Tibial artery (tissue), 4 donors: Measurements from ENCODE around the gene SLC44A5.
"Not testable (repeated sequence)": the region's sequence is repeated elsewhere in the genome, so short reads cannot be mapped to it uniquely, and the experiment has no call there.

Source experiments
- DNase-seq, 2 donors: peaks; one replicate each; pipeline ENCODE4 v3.0.0-alpha.2; 2019
- H3K27ac ChIP-seq, 2 donors: fragments of 200-600 bp; sonication (generic) in 1 of 2; 1 replicate in 1 of 2; 2 replicates in 1 of 2; pipeline ENCODE4 v1.5.1; 2018 to 2019; ENCODE audit warnings: mild to moderate bottlenecking in 1 of 2
- H3K27me3 ChIP-seq, 2 donors: fragments of 200-600 bp; sonication (generic) in 1 of 2; one replicate each; pipeline versions ENCODE4 v1.5.1 to v1.6.0; 2016 to 2019
- H3K36me3 ChIP-seq, 3 donors: fragments of 200-600 bp; sonication (generic) in 2 of 3; one replicate each; pipeline ENCODE4 v1.5.1; 2016 to 2019; ENCODE audit warnings: mild to moderate bottlenecking in 2 of 3
- H3K4me1 ChIP-seq, 4 donors: fragments of 200-600 bp; sonication (generic) in 2 of 4; 1 replicate in 3 of 4; 2 replicates in 1 of 4; pipeline ENCODE4 v1.5.1; 2016 to 2019
- H3K4me3 ChIP-seq, 2 donors: fragments of 200-600 bp; sonication (generic) in 1 of 2; 1 replicate in 1 of 2; 2 replicates in 1 of 2; pipeline ENCODE4 v1.5.1; 2018 to 2019; ENCODE audit warnings: mild to moderate bottlenecking in 2 of 2
- H3K9me3 ChIP-seq, 3 donors: fragments of 200-600 bp; sonication (generic) in 1 of 3; one replicate each; pipeline ENCODE4 v1.5.1; 2016 to 2019
- intact Hi-C: fragments of 100-400 bp; cut with DNase I; formaldehyde crosslinking; loops from one replicate; pipeline ENCODE4 v1.15.0; 2023; ENCODE audit warnings: low total_unique reads
- TF ChIP-seq, protein P1 (sequence below), 2 experiments: fragments of 200-600 bp in 1 of 2; fragments of 450-650 bp in 1 of 2; IDR thresholded peaks; one replicate each; pipeline ENCODE4 v1.5.1; 2017 to 2019; ENCODE audit warnings: antibody characterized with exemption in 2 of 2, mild to moderate bottlenecking in 1 of 2, moderate library complexity in 1 of 2

SLC44A5 gene

DNA sequence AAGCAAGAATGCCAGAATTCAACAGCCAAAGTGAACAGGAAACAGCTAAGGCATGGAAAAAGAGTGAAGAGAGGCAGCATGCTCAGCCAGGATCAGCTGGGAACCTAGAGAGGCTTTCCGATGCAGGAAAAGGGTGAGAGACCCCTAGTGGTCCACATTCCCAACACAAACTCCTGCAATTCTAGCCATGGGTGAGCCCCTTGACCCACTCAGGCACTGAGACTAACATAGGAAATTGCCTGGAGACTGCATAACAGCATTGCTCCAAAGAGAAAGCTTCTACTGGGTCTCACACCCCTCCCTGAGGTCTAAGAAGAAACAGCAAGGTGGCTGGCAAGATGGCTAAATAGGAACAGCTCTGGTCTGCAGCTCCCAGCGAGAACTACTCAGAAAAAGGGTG lies 353.5 kb downstream of the SLC44A5 start:
- no peak overlapping the region for H3K27ac ChIP-seq
- no peak for DNase-seq
- no peaks in the 10 kb centered on the region for H3K36me3 ChIP-seq
- no peaks in the 10 kb centered on the region for H3K9me3 ChIP-seq
- no peak overlapping the region for H3K4me3 ChIP-seq
- no peaks in the 10 kb centered on the region for H3K27me3 ChIP-seq
- TF ChIP-seq, protein P1, sequence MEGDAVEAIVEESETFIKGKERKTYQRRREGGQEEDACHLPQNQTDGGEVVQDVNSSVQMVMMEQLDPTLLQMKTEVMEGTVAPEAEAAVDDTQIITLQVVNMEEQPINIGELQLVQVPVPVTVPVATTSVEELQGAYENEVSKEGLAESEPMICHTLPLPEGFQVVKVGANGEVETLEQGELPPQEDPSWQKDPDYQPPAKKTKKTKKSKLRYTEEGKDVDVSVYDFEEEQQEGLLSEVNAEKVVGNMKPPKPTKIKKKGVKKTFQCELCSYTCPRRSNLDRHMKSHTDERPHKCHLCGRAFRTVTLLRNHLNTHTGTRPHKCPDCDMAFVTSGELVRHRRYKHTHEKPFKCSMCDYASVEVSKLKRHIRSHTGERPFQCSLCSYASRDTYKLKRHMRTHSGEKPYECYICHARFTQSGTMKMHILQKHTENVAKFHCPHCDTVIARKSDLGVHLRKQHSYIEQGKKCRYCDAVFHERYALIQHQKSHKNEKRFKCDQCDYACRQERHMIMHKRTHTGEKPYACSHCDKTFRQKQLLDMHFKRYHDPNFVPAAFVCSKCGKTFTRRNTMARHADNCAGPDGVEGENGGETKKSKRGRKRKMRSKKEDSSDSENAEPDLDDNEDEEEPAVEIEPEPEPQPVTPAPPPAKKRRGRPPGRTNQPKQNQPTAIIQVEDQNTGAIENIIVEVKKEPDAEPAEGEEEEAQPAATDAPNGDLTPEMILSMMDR (IDR thresholded peaks at IDR 0.05), result no peak
- H3K4me1 ChIP-seq, result no peaks in the 10 kb centered on the region
- intact Hi-C loops, result no loop called here

DNA sequence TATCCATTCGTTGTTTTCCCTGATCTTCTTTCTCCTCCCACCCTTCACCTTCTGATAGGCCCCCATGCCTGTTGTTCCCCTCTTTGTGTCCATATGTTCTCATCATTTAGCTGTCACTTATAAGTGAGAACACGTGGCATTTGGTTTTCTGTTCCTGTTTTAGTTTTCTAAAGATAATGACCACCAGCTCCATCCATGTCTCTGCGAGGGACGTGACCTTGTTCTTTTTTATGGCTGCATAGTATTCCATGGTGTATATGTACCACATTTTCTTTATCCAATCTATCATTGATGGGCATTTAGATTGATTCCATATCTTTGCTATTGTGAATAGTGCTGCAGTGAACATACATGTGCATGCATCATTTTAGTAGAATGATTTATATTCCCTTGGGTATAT lies 360.8 kb downstream of the SLC44A5 start:
- H3K9me3 ChIP-seq, H3K27me3 ChIP-seq, H3K36me3 ChIP-seq, H3K27ac ChIP-seq, intact Hi-C loops, H3K4me1 ChIP-seq, H3K4me3 ChIP-seq, DNase-seq: not testable (repeated sequence)

DNA sequence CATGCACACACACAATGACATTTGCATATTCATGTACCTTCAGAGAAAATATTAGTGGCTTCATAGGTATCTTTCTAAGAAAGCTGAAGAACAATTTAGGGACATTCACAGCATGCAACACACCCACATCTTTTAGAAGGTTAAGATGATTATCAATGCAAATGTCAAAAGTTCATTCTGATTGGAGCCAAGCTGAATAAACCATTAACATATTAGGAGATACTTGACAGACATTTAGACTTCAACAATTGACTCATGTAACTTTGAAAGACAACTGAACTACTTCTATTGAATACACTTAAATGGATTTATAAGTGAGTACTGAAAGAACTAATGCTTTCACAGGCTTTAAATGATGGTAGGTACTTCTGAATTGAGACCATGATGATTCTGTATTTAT lies 365.7 kb downstream of the SLC44A5 start:
- no peak for DNase-seq
- intact Hi-C loops, result no loop called here
- no peak overlapping the region for H3K27ac ChIP-seq
- no peaks in the 10 kb centered on the region for H3K9me3 ChIP-seq
- no peaks in the 10 kb centered on the region for H3K4me1 ChIP-seq
- TF ChIP-seq, protein P1 (IDR thresholded peaks at IDR 0.05), result no peak
- H3K36me3 ChIP-seq, result no peaks in the 10 kb centered on the region
- no peaks in the 10 kb centered on the region for H3K27me3 ChIP-seq
- no peak overlapping the region for H3K4me3 ChIP-seq

DNA sequence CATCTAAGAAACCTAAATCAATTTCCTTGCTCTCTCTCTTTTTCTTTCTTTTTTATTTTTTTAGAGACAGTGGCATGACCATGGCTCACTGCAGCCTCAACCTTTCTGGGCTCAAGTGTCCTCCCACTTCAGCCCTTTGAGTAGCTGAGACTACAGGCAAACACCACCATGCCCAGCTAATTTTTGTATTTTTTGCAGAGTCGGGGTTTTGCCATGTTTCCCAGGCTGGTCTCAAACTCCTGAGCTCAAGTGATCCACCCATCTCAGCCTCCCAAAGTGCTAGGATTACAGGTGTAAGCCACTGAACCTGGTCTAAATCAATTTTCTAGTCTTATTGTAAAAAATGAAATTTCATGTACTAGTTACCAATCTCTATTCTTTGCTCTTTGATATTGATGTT lies 367.8 kb downstream of the SLC44A5 start:
- Histone ChIP-seq H3K36me3 (no peaks in the 10 kb centered on the region), H3K27ac (no peak overlapping the region), H3K27me3 (no peaks in the 10 kb centered on the region), H3K4me3 (no peak overlapping the region), H3K4me1 (no peaks in the 10 kb centered on the region), H3K9me3 (no peaks in the 10 kb centered on the region)
- TF ChIP-seq, protein P1 (IDR thresholded peaks at IDR 0.05), result no peak
- intact Hi-C loops, result no loop called here
- no peak for DNase-seq

DNA sequence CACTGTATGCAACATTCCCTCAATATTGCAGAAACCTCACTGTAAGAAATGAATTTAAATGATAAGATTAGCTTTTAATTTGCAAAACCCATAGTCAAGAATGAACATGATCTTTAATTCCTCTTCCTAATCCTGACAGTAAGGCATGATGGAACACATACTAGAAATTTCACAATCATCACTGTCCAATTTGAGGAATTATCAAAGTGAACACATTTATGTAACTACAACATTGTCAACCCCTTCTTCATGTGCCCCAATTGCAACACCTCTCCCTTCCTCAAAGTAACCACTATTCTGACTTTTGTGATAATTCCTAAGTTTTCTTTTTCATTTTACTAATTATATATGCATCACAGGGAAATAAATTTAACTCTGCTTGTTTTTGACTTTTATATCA lies 373.6 kb downstream of the SLC44A5 start:
- no peak overlapping the region for H3K27ac ChIP-seq
- H3K36me3 ChIP-seq, result no peaks in the 10 kb centered on the region
- DNase-seq, result no peak
- no peaks in the 10 kb centered on the region for H3K9me3 ChIP-seq
- TF ChIP-seq, protein P1 (IDR thresholded peaks at IDR 0.05), result no peak
- H3K4me1 ChIP-seq, result no peaks in the 10 kb centered on the region
- intact Hi-C loops, result no loop called here
- no peak overlapping the region for H3K4me3 ChIP-seq
- H3K27me3 ChIP-seq, result no peaks in the 10 kb centered on the region

DNA sequence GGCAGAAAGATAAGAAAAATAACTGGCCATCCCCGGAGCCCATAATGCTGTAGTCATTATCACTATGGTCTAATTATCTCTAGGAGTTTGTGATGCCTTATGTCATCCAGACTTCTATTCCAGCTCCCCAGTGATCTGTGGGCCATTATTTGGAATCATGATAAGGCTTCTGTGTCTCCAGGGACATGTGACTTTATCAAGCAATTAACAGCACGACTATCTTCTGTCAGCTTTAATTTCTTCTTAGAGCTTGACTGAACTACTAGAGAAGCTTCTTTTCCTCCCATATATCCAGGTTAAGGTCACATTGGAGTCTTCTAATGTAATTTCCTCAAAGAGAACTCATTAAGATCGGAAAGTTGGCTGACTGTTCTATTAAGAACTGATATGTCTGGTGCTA lies 376.4 kb downstream of the SLC44A5 start:
- intact Hi-C loops, result no loop called here
- no peaks in the 10 kb centered on the region for H3K27me3 ChIP-seq

More for the DNA sequence above, 376.4 kb downstream of the SLC44A5 start:
- no peaks in the 10 kb centered on the region for H3K36me3 ChIP-seq
- TF ChIP-seq, protein P1 (IDR thresholded peaks at IDR 0.05), result no peak
- DNase-seq, result no peak
- H3K27ac ChIP-seq, result no peak overlapping the region
- no peak overlapping the region for H3K4me3 ChIP-seq
- H3K4me1 ChIP-seq, result no peaks in the 10 kb centered on the region
- no peaks in the 10 kb centered on the region for H3K9me3 ChIP-seq
